NK-92 treated with Interleukin-12 subunit alpha and Interleukin-12 subunit beta, amount 100 ng/mL, for 24 hours (cell line): ENCODE measurements around the gene VENTX.

ENCODE experiments used
- DNase-seq: peaks from one replicate; lab custom pipeline; 2025; lab: John Stamatoyannopoulos, UW

Gene VENTX

DNA sequence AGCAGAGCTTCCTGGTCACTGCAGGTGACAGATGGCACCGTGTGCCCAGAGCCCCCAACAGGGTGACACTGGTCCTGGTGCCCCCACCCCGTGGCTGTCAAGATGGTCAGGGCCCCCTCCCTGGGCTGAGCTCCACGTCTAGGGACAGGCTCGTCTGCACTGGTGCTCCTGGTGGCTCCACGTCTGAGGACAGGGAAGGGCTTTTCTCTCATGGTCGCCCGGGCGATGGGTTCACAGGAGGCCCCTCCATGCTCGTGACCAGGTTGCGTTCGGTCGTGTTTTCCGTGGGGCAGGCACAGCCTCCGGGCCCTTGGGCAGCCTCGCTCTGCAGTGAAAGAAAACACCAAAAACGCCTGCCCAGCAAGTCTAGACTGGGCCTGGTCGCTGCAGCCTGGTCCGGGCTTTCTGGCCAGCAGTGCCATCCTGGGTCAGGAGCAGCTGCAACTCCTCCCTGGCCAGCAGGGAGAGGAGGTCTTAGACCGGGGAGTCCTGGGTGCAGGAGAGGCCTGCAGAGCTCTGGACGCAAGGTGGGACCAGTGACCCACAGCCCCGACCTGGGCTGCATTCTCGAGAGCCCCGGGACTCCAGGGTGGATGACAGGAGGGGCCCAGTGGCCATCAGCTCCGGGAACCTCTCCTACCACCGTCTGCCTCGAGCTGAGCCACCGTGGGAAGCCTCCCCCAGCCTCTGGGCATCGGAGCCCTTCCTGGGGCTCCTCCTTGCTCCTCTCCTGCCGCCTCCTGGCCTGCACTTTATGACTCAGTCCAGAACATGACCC, 35.5 kb upstream of the VENTX start:
- no peak for DNase-seq

DNA sequence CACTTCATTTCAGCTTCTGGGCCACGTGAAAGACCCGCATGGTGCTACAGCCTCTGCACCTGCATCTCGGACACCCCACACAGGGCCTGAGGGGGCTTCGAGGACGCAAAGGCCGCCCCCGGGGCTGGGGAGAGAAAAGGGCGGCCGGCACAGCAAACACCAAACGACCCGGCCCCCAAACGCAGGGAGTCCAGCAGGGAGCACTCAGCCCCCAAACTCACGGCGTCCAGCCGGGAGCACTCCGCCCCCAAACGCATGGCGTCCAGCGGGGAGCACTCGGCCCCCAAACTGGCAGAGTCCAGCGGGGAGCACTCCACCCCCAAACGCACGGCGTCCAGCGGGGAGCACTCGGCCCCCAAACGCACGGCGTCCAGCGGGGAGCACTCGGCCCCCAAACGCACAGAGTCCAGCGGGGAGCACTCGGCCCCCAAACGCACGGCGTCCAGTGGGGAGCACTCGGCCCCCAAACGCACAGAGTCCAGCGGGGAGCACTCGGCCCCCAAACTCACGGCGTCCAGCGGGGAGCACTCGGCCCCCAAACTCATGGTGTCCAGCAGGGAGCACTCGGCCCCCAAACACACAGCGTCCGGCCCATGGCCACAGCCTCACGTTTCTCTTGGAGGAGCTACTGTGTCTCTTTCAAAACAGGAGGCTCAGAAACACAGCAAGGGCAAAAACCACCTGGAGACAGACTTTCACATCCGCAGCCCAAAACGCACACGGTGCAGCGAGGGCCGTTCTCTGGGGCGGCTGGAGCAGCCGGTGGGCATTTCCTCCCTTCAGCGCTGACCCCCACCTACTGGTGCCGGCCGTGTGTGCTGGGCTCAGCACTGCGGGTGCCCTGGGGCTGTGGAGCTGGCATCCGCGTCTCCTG, 34.6 kb upstream of the VENTX start:
- DNase-seq: no peak

DNA sequence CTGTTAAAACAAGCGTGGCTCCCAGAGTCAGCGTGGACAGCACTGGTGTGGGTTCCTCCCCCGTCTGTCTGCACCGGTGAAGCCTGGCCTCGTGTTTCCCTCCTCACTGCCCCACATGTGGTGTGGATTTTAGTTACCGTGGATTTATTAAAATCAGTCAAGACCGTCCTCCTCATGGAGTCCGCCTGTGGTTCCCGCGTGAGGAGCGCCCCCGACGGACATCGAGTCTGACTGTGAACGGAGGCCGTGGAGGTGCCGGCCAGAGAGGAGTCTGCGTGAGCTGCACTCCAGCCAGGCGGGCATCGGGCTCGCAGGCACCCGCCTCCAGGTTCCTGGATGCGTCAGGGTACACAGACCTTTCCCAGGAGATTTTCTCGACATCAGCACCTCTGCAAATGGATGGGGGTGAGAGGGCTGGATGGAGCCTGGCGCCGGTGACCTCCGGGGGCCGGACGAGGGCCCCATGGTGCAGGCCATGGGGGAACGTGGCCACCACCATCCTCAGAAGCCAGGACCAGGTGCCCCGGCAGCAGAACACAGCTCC, 33.9 kb upstream of the VENTX start:
- no peak for DNase-seq

DNA sequence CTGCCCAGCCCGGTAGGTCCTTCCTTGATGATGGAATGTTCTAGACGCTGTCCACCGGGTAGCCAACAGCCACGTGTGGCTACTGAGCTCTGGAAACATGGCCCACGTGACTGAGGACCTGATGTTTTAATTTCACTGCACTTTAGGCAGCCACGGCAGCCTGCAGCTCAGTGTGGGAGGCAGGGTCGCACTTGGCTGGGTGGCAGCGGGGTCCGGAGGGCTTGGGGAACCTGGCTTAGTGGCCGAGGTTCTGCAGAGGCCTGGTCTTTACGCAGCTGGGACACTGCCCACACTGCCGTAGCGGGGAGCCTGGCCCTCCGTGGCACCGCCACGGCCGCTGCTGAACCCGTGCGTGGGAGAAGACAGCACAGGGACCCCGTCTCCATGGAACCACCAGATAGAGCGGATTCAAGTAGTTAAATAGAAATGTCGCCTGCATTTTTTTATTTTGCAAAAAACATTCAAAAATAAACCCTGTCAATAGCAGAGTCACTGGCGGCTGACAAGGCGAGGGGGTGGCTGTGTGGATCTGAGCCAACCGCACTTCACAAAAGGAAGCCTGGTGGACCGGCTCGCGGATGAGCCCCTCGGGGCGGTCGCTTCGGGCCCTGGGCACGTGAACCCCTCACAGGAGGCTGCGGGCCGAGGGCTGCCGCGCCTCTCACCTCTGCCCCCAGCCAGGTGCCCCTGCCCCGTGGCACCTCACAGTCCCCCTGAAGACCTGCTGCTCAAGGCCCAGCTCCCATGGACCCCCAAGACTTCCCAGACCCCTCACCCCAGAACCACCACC, 33.2 kb upstream of the VENTX start:
- DNase-seq: no peak

DNA sequence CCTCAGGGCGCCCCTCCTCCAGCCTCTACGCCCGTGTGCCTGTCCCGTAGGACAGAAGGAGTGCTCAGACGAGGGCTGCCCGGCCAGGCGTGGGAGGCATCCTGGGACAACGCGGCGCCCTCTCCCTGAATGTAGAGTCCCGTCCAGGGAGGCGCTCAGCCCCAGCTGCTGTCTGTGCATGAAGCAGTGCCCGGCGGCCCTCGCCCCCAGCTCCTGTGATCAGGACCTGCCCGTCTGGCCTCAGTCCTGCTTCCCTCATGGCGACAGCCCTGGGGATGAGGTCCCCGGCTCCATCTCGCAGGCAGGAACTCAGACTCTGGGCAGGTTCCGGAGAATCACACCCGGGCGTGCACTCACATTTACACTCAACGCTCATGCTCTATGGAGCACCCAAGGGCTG, 32.5 kb upstream of the VENTX start:
- DNase-seq: no peak

DNA sequence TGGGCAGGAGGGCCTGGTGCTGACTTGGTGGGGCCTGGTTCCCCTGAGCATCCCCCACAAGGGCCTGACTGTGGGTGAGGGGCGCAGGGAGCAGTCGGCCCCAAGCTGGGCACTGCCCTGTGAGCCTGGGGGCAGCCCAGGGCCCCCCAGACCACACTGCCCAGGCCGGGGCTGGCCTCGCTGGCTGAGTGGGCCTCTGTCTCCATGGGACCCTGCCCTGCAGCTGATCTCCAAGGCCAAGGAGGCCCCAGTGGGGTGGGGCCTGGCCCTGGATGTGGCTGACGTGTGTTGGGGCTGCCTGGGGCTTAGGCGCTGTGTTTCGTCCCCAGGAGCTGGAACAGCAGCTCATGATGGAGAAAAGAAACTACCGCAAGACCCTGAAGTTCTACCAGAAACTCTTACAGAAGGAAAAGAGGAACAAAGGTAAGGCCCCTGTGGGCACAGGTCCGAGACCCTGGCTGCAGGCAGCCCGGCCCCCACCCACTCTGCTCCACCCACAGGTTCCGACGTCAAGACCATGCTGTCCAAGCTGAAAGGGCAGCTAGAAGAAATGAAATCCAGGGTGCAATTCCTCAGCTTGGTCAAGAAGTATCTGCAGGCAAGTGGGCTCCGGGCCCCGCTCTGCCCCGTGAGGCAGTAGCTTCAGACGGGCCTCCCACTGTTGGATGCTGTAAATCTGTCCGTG, 31.2 kb upstream of the VENTX start:
- no peak for DNase-seq

DNA sequence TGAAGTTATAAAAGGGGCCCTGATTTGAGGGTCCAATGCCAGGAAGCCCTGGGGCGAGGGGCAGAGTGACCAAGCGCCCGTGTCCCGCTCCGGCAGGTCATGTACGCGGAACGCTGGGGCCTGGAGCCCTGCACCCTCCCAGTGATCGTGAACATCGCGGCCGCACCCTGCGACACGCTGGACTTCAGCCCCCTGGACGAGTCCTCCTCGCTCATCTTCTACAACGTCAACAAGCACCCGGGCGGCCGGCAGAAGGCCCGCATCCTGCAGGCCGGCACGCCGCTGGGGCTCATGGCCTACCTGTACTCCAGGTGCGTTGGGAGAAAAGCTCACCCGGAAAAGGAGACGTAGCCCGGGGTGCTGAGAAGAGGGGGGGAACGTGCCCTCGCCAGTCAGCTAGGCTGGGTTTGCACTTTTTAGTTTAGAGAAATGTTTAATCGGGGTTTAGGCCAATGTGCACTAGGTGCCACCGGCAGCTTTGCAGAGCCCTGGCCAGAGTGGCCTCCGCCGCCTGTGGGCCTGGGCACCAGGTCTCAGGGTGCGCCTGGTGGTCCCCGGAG, 30.5 kb upstream of the VENTX start:
- no peak for DNase-seq

DNA sequence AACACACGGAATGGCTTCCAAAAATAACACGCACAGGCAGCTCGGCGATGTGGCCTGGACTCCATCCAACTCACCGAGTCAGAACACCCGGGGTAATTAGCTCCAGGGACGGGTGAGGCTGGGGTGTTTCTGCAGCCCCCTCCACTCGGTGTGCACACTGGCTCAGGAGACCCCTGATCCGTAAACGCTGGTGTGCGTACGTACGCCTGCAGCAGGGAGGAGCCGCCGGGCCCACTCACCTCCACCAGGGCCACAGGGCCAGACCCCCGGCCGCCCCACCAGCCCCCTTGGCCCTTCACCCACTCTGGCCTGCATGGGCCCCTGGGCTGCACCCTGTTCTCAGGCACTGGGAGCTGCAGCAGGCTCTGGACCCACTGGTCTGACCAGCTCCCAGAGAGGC, 30.0 kb upstream of the VENTX start:
- no peak for DNase-seq

DNA sequence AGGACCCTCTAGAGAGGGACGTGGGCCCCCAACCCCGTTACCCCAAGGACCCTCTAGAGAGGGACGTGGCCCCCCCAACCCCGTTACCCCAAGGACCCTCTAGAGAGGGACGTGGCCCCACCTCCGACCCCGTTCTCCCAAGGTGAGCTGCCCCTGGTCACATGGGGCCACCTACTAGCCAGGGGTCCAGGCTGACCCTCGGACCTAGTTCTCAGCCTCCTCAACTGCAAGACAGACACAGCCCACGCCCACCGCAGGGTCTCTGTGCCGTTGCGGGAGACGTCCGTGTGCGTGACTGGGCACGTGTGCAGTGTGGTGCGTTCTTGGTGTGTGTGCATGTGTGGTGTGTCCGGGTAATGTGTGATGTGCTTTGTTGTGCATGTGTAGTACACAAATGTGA, 29.2 kb upstream of the VENTX start:
- no peak for DNase-seq

DNA sequence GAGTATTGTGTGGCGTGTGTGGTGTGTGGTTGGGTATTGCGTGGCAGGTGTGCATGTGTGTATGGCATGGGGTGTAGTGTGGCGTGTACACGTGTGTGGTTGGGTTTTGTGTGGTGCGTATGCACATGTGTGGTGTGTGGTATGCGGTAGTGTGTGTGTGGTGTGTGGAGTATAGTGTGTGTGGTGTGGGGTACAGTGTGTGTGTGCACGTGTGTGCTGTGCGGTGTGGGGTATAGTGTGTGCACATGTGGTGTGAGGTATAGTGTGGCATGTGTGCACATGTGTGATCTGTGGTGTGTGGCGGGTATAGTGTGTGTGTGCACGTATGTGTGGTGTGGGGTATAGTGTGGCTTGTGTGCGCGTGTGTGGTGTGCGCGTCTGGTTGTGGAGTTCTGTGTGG, 28.5 kb upstream of the VENTX start:
- DNase-seq: no peak

DNA sequence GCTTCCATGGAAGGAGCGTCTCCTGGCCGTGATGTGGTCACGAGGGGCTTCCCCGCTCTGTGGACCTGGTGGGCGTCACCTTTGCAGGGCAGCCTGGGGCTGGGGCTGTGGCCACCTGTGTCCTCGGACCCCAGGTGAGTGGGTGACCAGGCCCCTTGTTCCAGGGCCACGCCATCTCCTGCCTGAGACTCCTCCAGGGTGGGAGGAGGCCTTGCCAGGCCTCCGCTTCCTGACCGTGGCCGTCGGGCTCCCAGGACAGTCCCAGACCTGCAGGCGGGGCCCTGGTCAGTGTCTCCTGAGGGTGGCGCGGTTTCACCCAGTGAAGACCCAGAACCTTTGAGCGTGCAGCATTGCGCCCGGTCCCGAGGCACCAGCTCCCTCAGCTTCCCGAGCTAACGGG, 28.0 kb upstream of the VENTX start:
- no peak for DNase-seq

DNA sequence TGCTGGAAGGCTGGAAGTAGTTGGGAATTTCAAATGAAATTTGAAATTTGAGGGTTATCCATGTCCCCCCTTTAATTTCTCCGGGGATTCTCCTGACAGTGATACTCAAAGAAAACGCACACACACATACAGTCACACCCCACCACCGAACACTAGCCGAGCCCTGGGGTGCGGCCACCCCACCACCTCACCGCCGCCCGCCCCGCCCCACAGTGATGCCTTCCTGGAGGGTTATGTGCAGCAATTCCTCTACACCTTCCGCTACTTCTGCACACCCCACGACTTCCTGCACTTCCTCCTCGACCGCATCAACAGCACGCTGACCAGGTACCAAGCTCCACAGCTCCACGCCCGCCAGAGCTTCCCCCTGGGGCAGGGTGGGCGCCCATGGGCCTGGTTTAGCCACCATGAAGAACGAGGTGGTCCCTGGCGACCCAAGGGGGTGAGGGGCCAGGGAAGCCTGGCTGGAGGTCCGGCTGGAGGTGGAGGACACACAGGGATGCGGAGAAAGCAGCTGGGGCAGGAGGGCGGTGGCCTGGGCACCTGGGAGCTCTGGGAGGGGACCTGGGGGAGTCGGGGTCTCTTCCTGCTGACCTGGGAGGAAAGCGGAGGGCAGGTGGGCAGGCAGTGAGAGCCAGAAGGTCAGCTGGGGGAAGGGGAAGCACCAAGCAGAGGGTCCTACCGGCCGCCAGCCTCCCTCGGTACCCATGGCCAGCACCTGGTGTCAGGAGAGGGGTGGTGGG, 27.1 kb upstream of the VENTX start:
- no peak for DNase-seq

DNA sequence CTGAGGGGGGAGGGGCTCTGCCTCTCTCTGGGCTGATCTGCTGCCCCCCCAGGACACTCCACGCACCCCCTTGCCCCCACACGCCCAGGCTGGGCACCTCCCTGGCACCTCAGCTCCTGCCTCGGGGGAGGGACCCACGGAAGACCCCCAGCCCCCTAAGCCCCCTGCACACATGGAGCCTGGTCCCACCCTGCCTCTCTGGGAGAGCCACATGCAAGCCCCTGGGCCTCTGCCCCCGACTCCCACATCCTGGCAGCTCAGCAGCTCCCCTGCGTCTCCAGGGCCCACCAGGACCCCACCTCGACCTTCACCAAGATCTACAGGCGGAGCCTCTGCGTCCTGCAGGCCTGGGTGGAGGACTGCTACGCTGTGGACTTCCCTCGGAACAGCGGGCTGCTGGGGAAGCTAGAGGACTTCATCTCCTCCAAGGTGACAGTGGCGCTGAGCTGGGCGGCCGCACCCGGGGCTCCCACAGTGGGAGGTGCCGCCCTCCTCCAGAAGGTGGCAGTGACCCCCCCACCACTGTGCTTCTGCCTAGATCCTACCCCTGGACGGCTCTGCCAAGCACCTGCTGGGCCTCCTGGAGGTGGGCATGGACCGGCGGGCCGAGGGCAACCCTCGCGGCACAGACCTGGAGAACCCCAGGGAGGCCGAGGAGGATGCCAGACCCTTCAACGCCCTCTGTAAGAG, 26.4 kb upstream of the VENTX start:
- no peak for DNase-seq

DNA sequence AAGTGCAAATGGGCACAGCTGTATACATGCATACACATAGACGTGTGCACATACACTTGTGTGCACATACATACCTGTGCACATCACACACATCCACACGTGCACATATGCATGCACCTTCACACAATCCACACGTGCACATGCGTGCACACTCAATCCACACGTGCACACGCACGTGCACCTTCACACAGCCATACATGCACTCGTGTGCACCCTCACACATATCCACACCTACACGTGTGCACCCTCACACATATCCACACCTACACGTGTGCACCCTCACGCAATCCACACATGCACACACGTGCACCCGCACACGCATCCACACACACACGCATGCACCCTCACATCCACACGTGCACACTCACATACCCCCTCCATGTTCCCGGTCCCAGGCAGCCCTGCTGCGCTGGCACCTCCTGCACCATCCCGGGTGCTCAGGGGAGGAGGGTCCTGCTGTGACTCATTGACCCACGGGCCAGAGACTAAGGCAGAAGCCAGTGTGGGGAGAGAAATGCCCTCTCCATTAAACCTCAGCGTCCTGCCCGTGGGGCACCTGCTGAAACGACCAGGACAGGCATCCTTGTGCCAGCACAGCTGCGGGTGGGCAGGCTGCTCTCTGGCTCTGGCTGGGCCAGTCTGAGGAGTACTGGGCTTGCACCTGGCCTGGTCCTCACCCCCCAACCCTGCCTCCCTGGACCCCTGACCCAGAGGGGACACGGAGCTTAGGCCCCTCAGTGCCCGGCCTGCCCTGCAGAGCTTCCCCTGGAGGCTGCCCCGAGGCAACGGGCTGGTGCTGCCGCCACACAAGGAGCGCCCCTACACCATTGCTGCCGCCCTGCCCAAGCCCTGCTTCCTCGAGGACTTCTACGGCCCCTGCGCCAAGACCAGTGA, 25.4 kb upstream of the VENTX start:
- no peak for DNase-seq

DNA sequence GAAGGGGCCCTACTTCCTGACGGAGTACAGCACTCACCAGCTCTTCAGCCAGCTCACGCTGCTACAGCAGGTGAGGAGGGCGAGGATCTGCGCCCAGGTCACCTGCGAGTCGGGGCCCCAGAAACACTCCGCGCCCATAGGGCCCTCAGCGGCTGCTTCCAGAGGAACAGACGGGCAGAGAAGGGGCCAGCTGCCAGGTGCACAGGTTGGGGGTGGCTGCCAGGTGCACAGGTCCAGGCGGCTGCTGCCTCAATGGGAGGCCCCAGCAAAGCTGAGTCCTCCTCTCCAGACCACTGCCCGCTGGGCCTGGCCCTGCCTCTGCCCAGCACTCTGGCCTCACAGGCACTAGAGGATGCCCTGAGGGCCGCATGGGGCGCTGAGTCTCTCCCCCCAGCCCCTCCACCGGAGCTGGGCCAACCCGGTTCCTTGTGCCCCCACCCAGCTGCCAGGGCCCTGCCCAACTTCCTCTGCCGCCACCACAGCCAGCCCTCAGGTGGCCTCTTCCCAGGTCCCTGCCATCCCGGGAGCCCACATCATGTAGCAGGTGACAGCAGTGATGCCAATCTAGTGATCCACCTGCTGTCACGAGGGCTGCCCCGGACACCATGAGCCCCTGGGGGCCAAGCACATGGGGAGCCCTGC, 24.7 kb upstream of the VENTX start:
- no peak for DNase-seq

DNA sequence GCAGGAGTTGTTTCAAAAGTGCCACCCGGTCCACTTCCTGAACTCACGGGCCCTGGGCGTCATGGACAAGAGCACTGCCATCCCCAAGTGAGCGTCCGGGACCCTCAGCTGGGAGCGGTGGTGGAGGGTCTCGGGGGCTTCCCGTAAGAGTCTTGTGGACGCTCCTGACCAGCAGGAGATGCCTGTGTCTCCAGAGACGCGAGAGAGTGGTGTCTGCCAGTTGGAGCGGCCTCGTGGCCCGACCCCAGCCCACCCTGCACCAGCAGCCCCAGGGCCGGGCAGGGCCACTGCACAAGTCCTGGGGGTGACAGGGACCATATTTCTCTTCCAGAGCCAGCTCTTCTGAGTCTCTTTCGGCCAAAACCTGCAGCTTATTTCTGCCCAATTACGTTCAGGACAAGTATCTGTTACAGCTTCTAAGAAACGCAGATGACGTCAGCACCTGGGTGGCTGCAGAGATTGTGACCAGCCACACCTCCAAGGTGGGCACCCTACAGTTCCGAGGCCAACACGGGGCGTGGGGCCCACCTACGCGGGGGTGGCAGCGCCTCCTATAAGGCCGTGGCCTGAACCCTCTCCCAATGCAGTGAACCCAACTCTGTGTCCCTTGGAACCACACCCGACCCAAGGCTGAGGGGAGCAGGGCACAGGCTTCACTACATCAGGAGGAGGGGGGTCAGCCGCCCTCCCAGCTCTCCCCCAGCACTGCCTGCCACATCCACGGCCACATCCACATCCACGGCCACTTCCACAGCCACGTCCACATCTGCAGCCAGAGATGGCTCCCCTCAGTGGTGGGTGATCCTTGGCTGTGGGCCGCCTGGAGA, 23.8 kb upstream of the VENTX start:
- DNase-seq: no peak
